ENCODE measurements around the gene TUBGCP6. TPM values are rescaled to one million over a fixed set of nuclear protein-coding genes. Genes with fewer than 3 reads are reported as not detected.

Gene TUBGCP6
- polyA plus RNA-seq, 1 donor from 2014 or later, result 74.5 TPM

GRCh38 chr22:50271519-50271970 lies 26.7 kb upstream of the TUBGCP6 start:
- Histone ChIP-seq H3K79me2 (replicated peaks; ENCODE audit: insufficient read depth, low read length) (no peaks in the 10 kb centered on the region), H4K20me1 (ENCODE audit: insufficient read depth) (no peaks in the 10 kb centered on the region), H3K9me2 (ENCODE audit: insufficient read depth, low read length) (no peaks in the 10 kb centered on the region), H3K9ac (ENCODE audit: low read length) (peak overlapping the region; percentile 81), H3K27ac (ENCODE audit: low read length) (peak overlapping the region; percentile 58), H3F3A (ENCODE audit: insufficient read depth, low read length, poor library complexity, severe bottlenecking) (no peaks in the 10 kb centered on the region), H3K4me2 (ENCODE audit: low read length) (peak overlapping the region; percentile 86), H2AFZ (ENCODE audit: low read depth, low read length) (no peak overlapping the region), H3K4me3 (ENCODE audit: low read length) (peak overlapping the region; percentile 77), H3K36me3 (ENCODE audit: insufficient read depth, low read length) (no peaks in the 10 kb centered on the region), H3K9me3 (ENCODE audit: low read length) (no peaks in the 10 kb centered on the region), H3K27me3 (ENCODE audit: insufficient read depth, low read depth, low read length) (no peaks in the 10 kb centered on the region)
- TF ChIP-seq POLR2AphosphoS5 (IDR thresholded peaks at IDR 0.05) (peak; percentile 28), TAF1 (IDR thresholded peaks at IDR 0.05; ENCODE audit: low read depth) (no peak), EZH2 (IDR thresholded peaks at IDR 0.05; ENCODE audit: borderline replicate concordance, insufficient read depth, low read length, poor library complexity, severe bottlenecking) (no peak), CTCF (IDR thresholded peaks at IDR 0.05; ENCODE audit: poor library complexity, severe bottlenecking) (peak; percentile 62), SMC3 (conservative IDR thresholded peaks at IDR 0.05; ENCODE audit: poor library complexity) (no peak), EP300 (conservative IDR thresholded peaks at IDR 0.05; ENCODE audit: poor library complexity, severe bottlenecking) (no peak)

- Histone ChIP-seq H3K9me3 (ENCODE audit: low read length) (no peaks in the 10 kb centered on the region), H3K36me3 (ENCODE audit: insufficient read depth, low read length) (no peaks in the 10 kb centered on the region), H3K27me3 (ENCODE audit: insufficient read depth, low read depth, low read length) (no peaks in the 10 kb centered on the region), H3K9me2 (ENCODE audit: insufficient read depth, low read length) (no peaks in the 10 kb centered on the region), H4K20me1 (ENCODE audit: insufficient read depth) (no peaks in the 10 kb centered on the region), H2AFZ (ENCODE audit: low read depth, low read length) (peak overlapping the region; percentile 60), H3K4me2 (ENCODE audit: low read length) (peak overlapping the region; percentile 86), H3K79me2 (replicated peaks; ENCODE audit: insufficient read depth, low read length) (no peaks in the 10 kb centered on the region), H3K27ac (ENCODE audit: low read length) (peak overlapping the region; percentile 58), H3F3A (ENCODE audit: insufficient read depth, low read length, poor library complexity, severe bottlenecking) (no peaks in the 10 kb centered on the region), H3K9ac (ENCODE audit: low read length) (peak overlapping the region; percentile 81), H3K4me3 (ENCODE audit: low read length) (peak overlapping the region; percentile 77)
- TF ChIP-seq REST (IDR thresholded peaks at IDR 0.05; ENCODE audit: borderline replicate concordance), result peak; percentile 77
- TF ChIP-seq MXI1 (conservative IDR thresholded peaks at IDR 0.05; ENCODE audit: poor library complexity, severe bottlenecking), result peak; percentile 7
- no peak for TF ChIP-seq SMC3 (conservative IDR thresholded peaks at IDR 0.05; ENCODE audit: poor library complexity)
- TF ChIP-seq TAF1 (IDR thresholded peaks at IDR 0.05; ENCODE audit: low read depth), result no peak
- peak; percentile 3 for TF ChIP-seq CTCF (IDR thresholded peaks at IDR 0.05; ENCODE audit: poor library complexity, severe bottlenecking)
These were observed 26.0 kb upstream of the TUBGCP6 start for GRCh38 chr22:50270666-50271394.

Data from neural cell (in vitro differentiated cells).